GM19035 (cell line): ENCODE results near the gene GNPTG.

Experiments used
- ATAC-seq: cut with Tn5 transposase; IDR thresholded peaks from one replicate; pipeline ENCODE4 v1.9.1; 2021; ENCODE audit not compliant: unreplicated experiment

The GNPTG gene

DNA sequence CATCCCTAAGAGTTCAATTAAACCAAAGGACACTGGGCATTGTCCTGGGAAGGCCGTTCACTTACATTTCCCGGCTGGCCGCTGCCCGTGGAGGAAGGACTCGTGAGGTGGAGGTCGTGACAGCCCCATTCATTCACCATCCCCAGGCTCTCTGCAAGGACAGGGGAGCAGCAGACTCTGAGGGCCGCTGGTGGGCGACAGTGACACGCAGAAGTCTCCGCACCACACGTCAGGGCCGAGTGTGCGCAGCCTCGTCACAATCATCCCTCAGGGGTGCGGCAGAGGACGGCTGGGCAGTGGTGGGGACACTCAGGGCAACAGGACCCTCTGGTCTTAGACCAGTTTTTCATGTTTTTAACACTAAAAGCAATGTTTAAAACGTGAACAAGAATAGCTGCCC, 41.1 kb downstream of the GNPTG start:
- no peak for ATAC-seq

DNA sequence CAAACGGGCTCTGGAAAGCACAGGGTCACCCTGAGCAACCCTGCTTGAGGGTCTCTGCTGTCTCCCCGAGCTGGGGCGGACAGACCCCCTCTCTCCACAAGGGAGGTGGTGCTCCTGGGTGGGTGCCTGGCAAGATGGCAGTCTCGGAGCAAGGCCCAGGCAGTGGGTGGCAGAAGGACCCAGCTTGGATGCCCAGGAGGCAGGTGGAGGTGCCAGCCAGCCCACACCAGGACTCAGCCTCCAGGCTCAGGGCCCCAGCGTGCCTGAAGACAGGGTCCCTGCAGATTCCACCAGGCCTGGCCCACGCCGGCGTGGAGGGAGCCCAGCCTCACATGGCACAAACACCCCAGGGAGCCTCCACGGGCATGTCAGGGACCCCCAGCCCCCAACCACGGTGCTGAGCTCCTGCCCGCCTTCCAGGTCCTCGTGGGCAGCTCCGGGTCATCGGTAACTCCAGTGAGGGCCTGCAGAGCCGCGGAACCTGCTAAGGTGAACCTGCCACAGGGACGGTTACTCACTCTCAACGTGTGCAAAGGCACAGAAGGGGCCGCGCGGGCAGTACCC, 42.0 kb downstream of the GNPTG start:
- ATAC-seq, result no peak

DNA sequence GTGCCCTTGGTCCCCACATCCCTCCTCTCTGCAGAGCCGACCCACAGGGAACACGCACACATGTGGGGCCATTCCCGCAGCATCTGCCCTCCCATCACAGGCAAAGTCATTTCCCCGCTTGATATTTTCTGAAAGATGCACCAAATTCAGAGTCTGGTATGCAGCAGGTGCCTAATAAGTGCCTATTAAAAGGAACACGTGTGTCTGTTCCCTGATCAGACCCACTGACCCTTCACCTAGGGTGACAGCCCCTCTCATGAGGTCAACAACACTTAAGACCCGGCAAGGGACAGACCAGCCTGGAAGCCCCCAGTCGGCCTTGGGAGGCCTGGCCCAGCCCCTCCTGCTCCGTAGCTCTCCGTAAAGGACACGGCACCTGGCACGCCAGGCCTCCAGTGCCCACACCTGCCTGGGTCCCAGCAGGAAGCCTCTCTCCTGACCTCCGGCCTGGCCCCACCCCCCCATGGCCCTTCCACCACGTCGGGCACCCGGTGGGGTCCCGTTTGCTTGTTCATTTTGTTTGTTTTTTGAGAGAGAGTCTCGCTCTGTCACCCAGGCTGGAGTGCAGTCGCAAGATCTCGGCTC, 42.7 kb downstream of the GNPTG start:
- ATAC-seq, result no peak

DNA sequence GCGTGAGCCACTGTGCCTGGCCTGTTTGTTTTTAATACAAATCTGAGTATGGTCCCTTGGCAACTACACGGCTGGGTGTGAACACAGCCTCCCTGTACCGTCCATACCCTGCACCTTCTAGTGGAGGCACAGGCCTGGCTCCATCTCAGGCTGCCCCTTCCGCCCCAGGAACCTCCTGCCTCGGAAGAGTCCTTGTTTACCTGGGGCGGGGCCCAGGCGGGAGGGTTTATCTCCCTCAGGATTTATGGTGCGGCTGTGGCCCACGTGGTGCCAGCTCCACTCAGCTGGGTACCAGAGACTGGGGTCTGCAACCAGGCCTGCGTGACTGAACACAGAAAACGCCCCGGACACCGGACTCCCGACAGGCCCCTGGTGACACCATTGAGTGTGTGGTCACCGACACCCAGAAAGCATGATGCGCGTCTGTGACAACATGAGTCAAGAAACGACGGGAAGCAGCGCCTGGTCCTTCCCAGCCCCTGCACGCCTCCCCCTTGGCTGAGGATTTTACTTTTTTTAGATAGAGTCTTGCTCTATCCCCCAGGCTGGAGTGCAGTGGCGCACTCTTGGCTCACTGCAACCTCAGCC, 43.8 kb downstream of the GNPTG start:
- no peak for ATAC-seq

DNA sequence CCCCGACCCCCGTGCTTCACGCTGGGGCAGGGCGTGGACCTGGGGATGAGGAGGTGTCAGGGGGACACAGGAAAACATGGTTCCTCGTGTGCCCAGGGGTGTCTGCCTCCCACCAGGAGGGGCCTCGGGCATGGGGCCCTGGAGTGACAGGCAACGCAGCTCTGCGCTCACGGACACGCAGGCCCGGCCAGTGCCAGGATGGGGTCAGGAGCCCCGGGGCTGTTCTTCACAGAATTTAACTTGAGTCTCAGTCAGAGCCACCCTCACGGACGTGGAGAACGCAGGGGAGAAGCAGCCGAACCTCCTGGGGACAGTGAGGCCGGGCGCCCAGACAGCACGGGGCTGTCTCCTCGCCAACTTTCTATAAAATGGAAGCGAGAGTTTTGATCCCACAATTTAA, 46.0 kb downstream of the GNPTG start:
- ATAC-seq, result no peak

DNA sequence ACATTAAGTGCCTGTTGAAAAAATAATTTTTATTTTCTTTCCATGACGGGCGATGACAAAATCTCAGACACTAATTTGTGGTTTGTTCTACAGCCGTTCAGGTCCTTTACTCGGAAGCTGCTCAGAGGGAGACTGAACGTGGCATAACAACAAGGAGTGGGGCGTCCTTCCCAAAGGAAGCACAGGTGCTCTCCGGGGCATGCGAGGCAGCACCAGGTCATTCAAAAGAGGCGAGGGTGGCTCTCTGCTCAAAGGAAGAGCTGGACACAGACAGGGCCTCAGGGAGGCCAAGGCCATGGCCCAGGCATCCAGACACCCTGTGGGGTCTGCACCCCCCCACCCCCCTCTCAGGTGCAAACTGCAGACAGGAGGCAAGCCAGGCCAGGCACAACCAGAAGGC, 46.6 kb downstream of the GNPTG start:
- ATAC-seq, result no peak

DNA sequence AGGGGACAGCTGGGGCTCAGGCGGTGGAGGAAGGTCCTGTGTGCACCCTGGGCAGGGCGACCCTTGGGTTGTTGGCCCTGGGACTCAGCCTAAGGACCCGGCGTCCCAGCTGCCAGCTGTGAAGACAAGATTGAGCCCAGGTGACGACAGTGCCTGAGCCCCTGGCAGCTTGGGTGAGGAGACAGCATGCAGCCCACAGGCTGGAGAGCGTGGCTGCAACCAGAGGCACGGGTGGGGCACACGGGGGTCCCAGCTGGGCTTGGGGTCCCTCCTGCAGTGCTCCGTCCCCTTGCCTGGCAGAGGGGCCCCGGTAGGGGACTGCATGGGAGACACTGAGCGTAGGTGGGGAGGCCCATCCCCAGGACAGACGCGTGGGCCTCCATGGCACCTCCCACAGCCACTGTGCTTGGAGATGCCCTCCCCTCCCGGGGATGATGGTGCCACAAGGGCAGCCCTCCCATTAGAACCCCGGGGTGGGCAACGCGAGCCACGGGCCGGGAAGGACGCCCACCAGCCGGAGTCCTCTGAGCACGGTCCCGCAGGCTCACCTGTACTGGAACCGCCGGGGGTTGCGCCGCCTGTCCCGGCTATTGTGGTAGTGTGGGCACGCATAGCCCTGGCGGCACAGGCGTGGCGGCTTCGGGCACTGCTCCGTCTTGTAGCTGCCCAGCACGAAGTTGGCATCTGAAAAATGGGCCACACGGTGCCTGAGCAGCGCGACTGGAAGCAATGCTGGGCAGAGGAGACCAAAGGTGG, 47.3 kb downstream of the GNPTG start:
- no peak for ATAC-seq

DNA sequence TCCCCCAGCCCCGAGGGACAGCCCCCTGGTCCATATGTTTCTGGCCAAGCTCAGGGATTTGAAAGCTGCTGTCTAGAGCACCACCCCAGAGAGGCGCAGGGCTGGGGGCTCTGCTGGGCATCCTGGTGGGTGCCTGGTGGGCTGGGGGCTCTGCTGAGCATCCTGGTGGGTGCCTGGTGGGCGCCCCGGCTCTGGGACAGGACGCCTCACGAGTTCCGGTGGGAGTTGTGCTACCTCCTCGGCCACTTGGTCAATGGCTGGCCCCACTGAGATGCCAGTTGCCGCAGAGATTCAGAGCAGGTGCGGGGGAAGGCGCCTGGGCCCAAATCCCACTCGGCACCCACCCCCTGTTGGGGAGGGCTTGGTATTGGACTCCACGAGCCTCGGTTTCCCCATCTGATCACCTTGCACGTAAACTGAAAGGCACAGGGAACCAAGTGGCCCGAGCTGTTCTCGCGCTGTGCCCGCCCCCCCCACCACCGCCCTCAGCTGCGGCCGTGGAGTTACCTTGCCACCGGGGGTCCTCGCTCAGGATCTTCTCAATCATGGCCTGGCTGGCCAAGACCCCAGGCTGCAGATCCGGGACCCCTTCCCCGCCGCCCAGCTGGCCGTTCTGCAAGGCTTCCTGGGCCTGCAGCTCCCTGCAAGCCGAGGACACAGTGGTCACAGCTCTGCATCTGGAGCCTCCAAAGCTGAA, 49.5 kb downstream of the GNPTG start:
- ATAC-seq, result no peak

DNA sequence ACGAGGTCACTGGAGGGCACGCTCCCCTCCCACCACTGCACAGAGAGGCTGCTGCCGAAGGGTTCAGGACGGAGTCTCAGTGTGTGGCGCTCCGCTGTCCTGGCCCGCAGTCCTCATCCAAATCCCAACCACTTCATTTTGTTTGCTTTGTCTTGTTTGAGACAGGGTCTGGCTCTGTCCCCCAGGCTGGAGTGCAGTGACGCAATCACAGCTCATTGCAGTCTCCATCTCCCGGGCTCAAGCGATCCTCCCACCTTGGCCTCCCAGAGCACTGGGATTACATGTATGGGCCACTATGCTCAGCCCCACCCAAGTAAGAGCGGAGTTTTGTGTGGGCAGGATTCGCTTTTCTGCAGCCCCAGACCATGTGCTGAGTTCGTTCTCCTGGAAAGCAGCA, 50.0 kb downstream of the GNPTG start:
- no peak for ATAC-seq

DNA sequence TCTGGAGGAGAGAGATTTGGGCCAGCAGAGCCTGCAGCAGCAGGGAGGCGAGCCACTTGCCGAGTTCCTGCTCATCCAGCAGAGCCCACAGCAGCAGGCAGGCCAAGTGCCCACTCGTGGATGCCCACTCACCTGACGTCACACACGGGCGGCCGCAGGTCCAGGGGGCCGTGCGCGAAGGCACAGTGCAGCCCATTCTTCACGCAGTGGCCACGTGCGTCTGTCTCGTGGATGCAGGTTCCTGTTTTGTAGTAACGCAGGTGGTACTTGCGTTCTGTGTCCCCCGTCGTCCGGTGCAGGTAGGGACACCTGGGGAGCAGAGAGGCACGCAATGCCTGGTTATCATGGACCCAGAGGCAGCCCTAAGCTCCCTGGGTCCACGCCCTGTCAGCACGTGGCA, 51.3 kb downstream of the GNPTG start:
- ATAC-seq, result no peak

DNA sequence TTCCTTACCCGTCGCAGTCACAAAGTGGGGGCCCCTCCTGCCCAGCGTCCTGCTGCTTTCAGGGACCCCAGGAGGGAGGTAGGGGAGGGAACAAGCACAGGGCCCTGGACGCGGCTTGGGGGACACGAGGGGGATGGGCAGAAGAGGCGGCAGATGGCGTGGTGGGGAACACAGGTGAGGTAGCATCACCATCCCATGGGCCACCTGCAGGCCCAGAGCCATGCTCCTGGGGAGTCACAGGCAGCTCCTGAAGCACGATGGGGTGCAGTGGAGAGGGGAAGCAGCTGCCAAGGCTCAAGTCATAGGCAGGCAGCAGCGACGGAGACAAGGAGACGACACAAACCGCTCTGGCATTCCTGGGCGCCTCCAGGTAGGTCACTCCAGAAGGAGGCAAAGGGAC, 52.0 kb downstream of the GNPTG start:
- ATAC-seq, result no peak

DNA sequence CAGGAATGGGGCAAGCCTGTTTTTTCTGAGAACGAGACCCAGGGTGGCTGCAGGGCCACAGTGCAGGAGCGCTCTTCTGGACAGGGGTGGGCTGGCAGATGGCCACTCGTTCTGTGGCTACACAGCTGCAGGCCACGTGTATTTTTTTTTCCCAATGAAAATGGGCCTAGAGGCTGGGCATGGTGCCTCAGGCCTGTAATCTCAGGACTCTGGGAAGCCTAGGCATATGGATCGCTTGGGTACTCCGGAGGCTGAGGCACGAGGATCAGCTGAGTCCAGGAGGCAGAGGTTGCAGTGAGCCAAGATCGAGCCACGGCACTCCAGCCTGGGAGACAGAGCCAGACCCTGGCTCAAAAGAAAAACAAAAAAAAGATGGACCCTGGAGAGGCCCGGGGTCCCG, 56.0 kb downstream of the GNPTG start:
- no peak for ATAC-seq

DNA sequence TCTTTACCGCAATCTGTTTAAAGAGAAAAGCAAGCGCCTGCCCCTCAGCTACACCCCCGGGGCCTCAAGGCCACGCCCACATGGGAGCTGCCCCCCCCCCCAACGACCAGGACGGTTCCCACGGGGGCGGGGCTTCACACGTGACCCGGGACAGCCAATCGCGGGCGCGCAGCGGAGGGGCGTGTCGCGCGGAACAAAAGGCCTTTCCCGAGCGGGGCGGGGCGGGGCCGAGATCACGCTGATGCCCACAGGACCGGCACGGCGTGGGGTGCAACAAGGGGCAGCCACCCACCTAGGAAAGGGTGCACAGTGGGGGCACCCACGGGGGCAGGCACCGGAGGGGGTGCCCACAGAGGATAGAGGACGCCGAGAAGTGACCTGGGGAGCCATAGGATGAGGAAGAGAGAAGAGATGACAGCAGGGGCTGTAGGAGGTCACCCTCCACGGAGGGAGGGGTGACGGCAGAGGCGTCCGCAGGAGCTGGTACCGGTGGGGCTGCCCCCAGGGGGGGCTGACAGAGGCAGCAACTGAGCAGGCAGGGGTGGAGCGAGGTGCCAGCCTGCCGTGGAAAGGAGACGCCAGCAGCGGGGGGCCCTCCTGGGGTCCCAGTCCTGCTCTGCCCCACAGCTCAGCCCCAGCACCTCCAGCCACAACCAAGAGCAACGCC, 56.6 kb downstream of the GNPTG start:
- peak; percentile 86 for ATAC-seq

DNA sequence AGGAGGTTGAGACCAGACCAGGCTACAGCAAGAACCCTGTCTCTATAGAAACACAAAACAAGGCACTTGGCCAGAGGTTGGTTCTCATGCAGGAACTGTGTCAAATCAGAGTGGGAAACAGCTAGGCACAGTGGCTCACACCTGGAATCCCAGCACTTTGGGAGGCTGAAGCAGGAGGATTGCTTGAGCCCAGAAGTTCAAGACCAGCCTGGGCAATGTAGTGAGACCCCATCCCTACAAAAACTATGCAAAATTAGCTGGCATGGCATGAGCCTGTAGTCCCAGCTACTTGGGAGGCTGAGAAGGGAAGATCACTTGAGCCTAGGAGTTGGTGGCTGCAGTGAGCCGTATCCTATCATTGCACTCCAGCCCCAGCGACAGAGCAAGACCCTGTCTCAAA, 61.1 kb downstream of the GNPTG start:
- ATAC-seq, result no peak
